Stimulated activated CD8-positive, alpha-beta memory T cell treated with anti-CD3 and anti-CD28 coated beads, Interleukin-4, amount 100 ng/mL, for 24 hours (primary cell): ENCODE results near the gene PFDN5.

Experiments
- DNase-seq: peaks from one replicate; pipeline ENCODE4 v3.0.0-alpha.2; 2020; ENCODE audit warnings: low read depth

PFDN5 gene

GRCh38 chr12:53295070-53295890 lies at the start of gene PFDN5:
TSS of gene PFDN5 (plus strand) at chr12:53295542. CDS start at chr12:53295568, 26 bp downstream.
- peak; percentile 75 for DNase-seq

- DNase-seq, result peak; percentile 58
These were observed 43.6 kb upstream of the PFDN5 start for GRCh38 chr12:53251477-53252348.

- DNase-seq, result peak; percentile 5
These were observed 42.9 kb upstream of the PFDN5 start for GRCh38 chr12:53252349-53252916.

- no peak for DNase-seq
These were observed 42.0 kb upstream of the PFDN5 start for GRCh38 chr12:53253298-53253697.

GRCh38 chr12:53254816-53255545 lies 40.4 kb upstream of the PFDN5 start:
- DNase-seq, result no peak

- DNase-seq, result no peak
These were observed 39.3 kb upstream of the PFDN5 start for GRCh38 chr12:53255996-53256395.

- DNase-seq, result no peak
These were observed 36.5 kb upstream of the PFDN5 start for GRCh38 chr12:53258541-53259539.

GRCh38 chr12:53259891-53260290 lies 35.5 kb upstream of the PFDN5 start:
- no peak for DNase-seq

GRCh38 chr12:53265783-53266182 lies 29.6 kb upstream of the PFDN5 start:
- no peak for DNase-seq

GRCh38 chr12:53267306-53267998 lies 27.9 kb upstream of the PFDN5 start:
- DNase-seq, result no peak

GRCh38 chr12:53267999-53268629 lies 27.2 kb upstream of the PFDN5 start, which contains the start of gene ESPL1:
TSS of gene ESPL1 (plus strand) at chr12:53268299. CDS start at chr12:53268767, 468 bp downstream.
- peak; percentile 74 for DNase-seq

GRCh38 chr12:53268630-53269562 lies 26.4 kb upstream of the PFDN5 start:
- DNase-seq, result no peak

GRCh38 chr12:53274445-53274844 lies 20.9 kb upstream of the PFDN5 start:
- no peak for DNase-seq

GRCh38 chr12:53276511-53276910 lies 18.8 kb upstream of the PFDN5 start:
- no peak for DNase-seq

GRCh38 chr12:53277981-53278380 lies 17.4 kb upstream of the PFDN5 start:
- DNase-seq, result no peak

GRCh38 chr12:53279283-53279869 lies 16.0 kb upstream of the PFDN5 start:
- no peak for DNase-seq

GRCh38 chr12:53279888-53280498 lies 15.3 kb upstream of the PFDN5 start:
- DNase-seq, result no peak
